Right atrium auricular region (tissue), 2 donors: Measurements from ENCODE around the gene RXYLT1. TPM values are rescaled to one million over a fixed set of nuclear protein-coding genes. Genes with fewer than 3 reads are reported as not detected.

Source experiments
- DNase-seq: peaks from one replicate; pipeline ENCODE4 v3.0.0-alpha.2; 2019; ENCODE audit warnings: low spot score
- H3K27ac ChIP-seq, 2 donors: fragments of 200-600 bp; sonication (generic); 1 replicate in 1 of 2; 2 replicates in 1 of 2; pipeline ENCODE4 v1.5.1; 2016 to 2019
- H3K27me3 ChIP-seq, 2 donors: fragments of 200-600 bp; sonication (generic); one replicate each; pipeline versions ENCODE4 v1.5.1 to v1.6.0; 2017 to 2019
- H3K36me3 ChIP-seq: fragments of 200-600 bp; sonication (generic); one replicate; pipeline ENCODE4 v1.5.1; 2016
- H3K4me1 ChIP-seq, 2 donors: fragments of 200-600 bp; sonication (generic); one replicate each; pipeline versions ENCODE4 v1.5.1 to v1.6.0; 2017 to 2019
- H3K4me3 ChIP-seq, 2 donors: fragments of 200-600 bp; sonication (generic); 1 replicate in 1 of 2; 2 replicates in 1 of 2; pipeline ENCODE4 v1.5.1; 2017 to 2019; ENCODE audit warnings: mild to moderate bottlenecking in 1 of 2, moderate library complexity in 1 of 2
- H3K9me3 ChIP-seq, 2 donors: fragments of 200-600 bp; sonication (generic); one replicate each; pipeline ENCODE4 v1.5.1; 2019
- CTCF ChIP-seq, 2 donors: fragments of 200-600 bp; sonication (generic); IDR thresholded peaks; one replicate each; pipeline ENCODE4 v1.5.1; 2019; ENCODE audit warnings: antibody characterized with exemption in 2 of 2
- total RNA-seq, 2 donors: library from RNA; depleted of rRNA; stranded (reverse); fragments of >200 nt; gene quantifications; one replicate each; pipeline ENCODE4 v1.1.0, GENCODE V29; 2016

Gene RXYLT1
- total RNA-seq, 2 donors from 2014 or later, result 18.7 to 21.7 TPM

- H3K4me1 ChIP-seq, result peaks cover 0 to 20% of the 10 kb centered on the region in 2 donors
These were observed 68.7 kb downstream of the RXYLT1 start for GRCh38 chr12:63848450-63848849.

GRCh38 chr12:63849106-63849620 lies 69.5 kb downstream of the RXYLT1 start:
- H3K4me1 ChIP-seq, result peaks cover 0 to 20% of the 10 kb centered on the region in 2 donors
- DNase-seq, result no peak
- no peaks in the 10 kb centered on the region for H3K27me3 ChIP-seq
- H3K9me3 ChIP-seq, result no peaks in the 10 kb centered on the region
- H3K36me3 ChIP-seq, result no peaks in the 10 kb centered on the region
- no peak overlapping the region for H3K27ac ChIP-seq
- no peak for TF ChIP-seq CTCF (IDR thresholded peaks at IDR 0.05)
- H3K4me3 ChIP-seq, result no peak overlapping the region

More at GRCh38 chr12:63848450-63848849, 68.7 kb downstream of the RXYLT1 start:
- no peak for DNase-seq
- no peaks in the 10 kb centered on the region for H3K36me3 ChIP-seq
- no peak overlapping the region for H3K27ac ChIP-seq
- H3K27me3 ChIP-seq, result no peaks in the 10 kb centered on the region
- H3K4me3 ChIP-seq, result no peak overlapping the region
- H3K9me3 ChIP-seq, result no peaks in the 10 kb centered on the region
- TF ChIP-seq CTCF (IDR thresholded peaks at IDR 0.05), result no peak

GRCh38 chr12:63849641-63850040 lies 69.9 kb downstream of the RXYLT1 start:
- Histone ChIP-seq H3K9me3 (no peaks in the 10 kb centered on the region), H3K27me3 (no peaks in the 10 kb centered on the region), H3K4me1 (peaks cover 0 to 20% of the 10 kb centered on the region in 2 donors), H3K36me3 (no peaks in the 10 kb centered on the region), H3K27ac (no peak overlapping the region), H3K4me3 (no peak overlapping the region)
- no peak for TF ChIP-seq CTCF (IDR thresholded peaks at IDR 0.05)
- DNase-seq, result no peak

GRCh38 chr12:63853978-63854377 lies 74.3 kb downstream of the RXYLT1 start:
- no peak for TF ChIP-seq CTCF (IDR thresholded peaks at IDR 0.05)
- DNase-seq, result no peak
- Histone ChIP-seq H3K9me3 (no peaks in the 10 kb centered on the region), H3K4me1 (no peaks in the 10 kb centered on the region), H3K27ac (no peak overlapping the region), H3K36me3 (no peaks in the 10 kb centered on the region), H3K27me3 (no peaks in the 10 kb centered on the region), H3K4me3 (no peak overlapping the region)

GRCh38 chr12:63855299-63855698 lies 75.6 kb downstream of the RXYLT1 start:
- H3K36me3 ChIP-seq, result no peaks in the 10 kb centered on the region
- no peak overlapping the region for H3K4me3 ChIP-seq
- H3K4me1 ChIP-seq, result no peaks in the 10 kb centered on the region
- no peaks in the 10 kb centered on the region for H3K27me3 ChIP-seq
- no peak for DNase-seq
- no peaks in the 10 kb centered on the region for H3K9me3 ChIP-seq
- no peak for TF ChIP-seq CTCF (IDR thresholded peaks at IDR 0.05)
- no peak overlapping the region for H3K27ac ChIP-seq
